Measurements from ENCODE around the gene JAK2.

- TF ChIP-seq RARB (CRISPR knock-in tag; IDR thresholded peaks at IDR 0.05) (no peak), ZFP3 (CRISPR knock-in tag; IDR thresholded peaks at IDR 0.05) (no peak), TCF4 (CRISPR knock-in tag; IDR thresholded peaks at IDR 0.05; ENCODE audit: borderline replicate concordance) (no peak), PATZ1 (CRISPR knock-in tag; IDR thresholded peaks at IDR 0.05; ENCODE audit: borderline replicate concordance) (no peak), ZNF565 (CRISPR knock-in tag; conservative IDR thresholded peaks at IDR 0.05; ENCODE audit: low read depth) (no peak), CSDC2 (CRISPR knock-in tag; IDR thresholded peaks at IDR 0.05) (no peak), ZFP30 (CRISPR knock-in tag; IDR thresholded peaks at IDR 0.05) (no peak)
Measured at GRCh38 chr9:4970970-4971641, 14.0 kb upstream of the JAK2 start.
